Camera-type eye (tissue), 1 donor: ENCODE results near the gene HOXA7. TPM values are rescaled to one million over a fixed set of nuclear protein-coding genes. Genes with fewer than 3 reads are reported as not detected.

Experiments
- total RNA-seq: library from RNA; depleted of rRNA; stranded (reverse); fragments of >200 nt; gene quantifications from one replicate; pipeline ENCODE4 v1.2.3, GENCODE V29; 2014

HOXA7 gene
- not detected for total RNA-seq

GRCh38 chr7:27156508-27156898, at the start of gene HOXA7:
HOXA7 (minus strand) TSS chr7:27156675; CDS start chr7:27156545, 130 bp downstream.

DNA sequence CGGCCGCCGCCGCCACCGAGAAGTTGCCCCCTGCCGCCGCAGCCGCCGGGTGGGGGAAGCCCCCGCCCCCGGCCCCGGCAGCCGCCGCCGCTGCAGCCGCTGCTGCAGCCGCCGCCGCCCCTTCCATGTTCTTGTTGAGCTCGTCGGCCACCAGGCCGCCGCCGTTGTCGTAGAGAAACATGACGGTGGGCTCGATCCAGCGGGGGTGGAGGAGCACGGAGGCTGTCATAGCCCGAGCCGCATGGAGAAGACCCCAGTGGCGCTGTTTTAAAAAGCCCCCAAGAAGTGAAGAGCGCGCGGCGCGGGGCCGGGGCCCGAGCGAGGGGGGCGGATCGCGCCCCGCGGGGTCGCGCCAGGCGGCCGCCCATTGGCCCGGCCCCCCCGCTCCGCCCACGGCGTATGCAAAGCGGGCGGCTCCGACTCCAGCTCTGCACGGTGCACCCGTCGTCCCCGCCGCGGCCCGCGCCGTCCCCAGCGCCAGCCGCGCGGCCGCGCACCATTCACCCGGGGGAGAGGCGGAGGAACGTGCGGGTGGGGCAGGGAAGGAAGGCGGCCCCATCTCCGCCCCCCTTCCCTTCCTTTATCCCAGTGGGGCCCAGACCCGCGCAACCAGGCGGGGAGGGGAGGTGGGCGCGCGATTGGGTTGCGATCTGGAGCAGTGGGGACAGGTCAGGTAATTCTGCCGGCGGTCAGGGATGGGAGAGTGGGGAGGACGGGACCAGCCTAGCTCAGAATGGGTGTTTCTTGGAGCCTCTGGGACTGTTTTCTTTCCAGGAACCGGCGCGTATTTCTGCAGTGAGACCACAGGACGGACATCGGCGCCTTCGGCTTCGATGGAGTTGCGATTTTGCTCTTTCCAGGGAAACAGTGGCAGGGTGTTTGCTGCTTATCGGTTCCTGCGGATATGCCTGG, 43.6 kb upstream of the HOXA7 start, which contains the start of gene HOXA13:
Gene HOXA13 (minus strand): TSS at position 243 of the 912 bp plus-strand sequence. CDS start 14 bp downstream, at position 229.

GRCh38 chr7:27185013-27185853, 28.8 kb upstream of the HOXA7 start, which contains the start of gene HOXA11:
HOXA11 (minus strand) TSS chr7:27185232; CDS start chr7:27185144, 88 bp downstream.

GRCh38 chr7:27173956-27174873, 17.7 kb upstream of the HOXA7 start, which contains the start of gene HOXA10:
HOXA10 (minus strand) TSS chr7:27174320; CDS start chr7:27174306, 14 bp downstream.

GRCh38 chr7:27165089-27165995, 8.9 kb upstream of the HOXA7 start, which contains the start of gene HOXA9:
HOXA9 (minus strand) TSS chr7:27165537; CDS start chr7:27165457, 80 bp downstream.

DNA sequence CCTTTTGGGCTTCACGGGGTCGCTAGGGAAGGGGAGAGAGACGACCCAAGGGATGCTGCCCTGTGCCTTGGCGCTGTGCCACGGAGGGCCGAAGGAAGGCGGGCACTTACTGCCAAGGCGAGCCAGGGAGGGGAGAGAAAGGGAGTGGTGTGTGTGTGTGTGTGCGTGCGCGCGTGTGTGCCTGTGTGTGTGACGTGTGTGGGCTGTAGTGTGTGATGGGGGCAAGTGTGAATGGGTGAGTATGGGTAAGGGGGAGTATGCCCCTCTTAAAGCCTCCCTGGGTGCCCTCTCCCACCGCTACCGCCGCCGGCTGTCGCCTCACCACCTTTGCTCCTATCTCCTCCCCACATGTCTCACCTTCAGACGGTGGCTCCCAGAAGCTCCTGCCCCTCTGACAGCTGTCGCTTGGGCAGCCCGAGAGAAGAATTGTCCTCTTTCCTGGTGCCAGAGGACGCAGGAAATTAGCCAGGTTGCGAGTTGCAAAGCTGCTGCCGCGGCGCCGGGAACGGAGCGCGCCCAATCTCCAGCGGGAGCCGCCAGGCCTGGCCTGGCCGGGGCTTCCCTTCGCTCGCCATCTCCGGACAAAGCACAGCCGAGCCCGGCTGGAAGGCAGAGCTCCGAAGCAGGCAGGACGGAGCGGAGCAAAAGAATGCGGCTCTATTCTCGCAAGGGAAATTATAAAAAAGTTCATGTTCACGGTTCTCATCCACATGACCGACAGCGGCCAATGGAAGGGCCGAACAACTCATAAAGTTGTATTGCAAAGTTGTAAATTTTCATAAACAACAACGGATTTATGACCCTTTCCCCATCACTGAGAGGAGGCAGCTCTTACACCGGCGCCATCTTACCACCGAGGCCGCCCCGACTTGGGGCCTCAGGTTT, 4.3 kb downstream of the HOXA7 start, which contains the start of gene HOXA3:
Gene HOXA3 (minus strand): TSS at position 653 of the 885 bp plus-strand sequence. CDS start 41,943 bp downstream, outside the sequence.

DNA sequence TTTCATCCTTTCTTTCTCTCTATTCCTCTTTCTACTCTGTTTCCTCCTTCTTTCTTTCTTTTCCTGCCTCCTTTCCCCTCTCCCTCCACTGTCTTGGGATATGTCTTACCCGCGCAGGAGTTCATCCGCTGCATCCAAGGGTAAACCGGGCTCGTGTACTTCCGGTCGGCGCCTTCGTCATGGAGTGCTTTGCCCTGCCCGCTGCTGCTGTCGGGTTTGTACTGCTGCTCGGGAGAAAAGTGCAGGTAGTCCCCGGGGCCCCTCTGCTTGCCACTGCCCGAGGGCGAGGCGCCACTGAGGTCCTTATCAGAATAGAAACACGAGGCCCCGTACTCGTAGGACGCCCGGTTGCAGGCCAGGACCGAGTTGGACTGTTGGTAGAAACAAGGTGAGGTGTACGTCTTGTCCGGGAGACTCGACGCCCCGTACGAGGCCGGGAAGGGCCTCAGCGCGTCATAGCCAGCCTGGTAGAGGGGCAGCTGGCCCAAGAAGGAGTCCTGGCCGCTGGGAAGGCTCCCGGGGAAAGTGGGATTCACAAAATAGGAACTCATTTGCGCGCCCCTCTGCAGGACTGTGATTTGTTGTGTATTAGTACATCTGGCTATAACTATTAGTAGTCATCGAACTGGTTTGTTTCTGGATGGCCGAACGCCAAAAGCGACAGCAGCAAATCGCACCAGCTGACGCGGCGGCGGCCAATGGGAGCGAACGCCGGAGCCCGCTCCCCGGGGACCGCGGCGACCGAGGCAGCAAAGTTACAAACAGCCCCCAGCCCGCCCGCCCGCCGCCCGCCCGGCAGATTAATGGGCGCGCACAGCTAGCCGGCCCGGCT, 9.1 kb downstream of the HOXA7 start, which contains the start of gene HOXA6:
Gene HOXA6 (minus strand): TSS at position 576 of the 832 bp plus-strand sequence. CDS start 25 bp downstream, at position 551.

GRCh38 chr7:27143023-27143949, 13.2 kb downstream of the HOXA7 start, which contains the start of gene HOXA5:
HOXA5 (minus strand) TSS chr7:27143681; CDS start chr7:27143607, 74 bp downstream.

GRCh38 chr7:27130540-27131389, 25.7 kb downstream of the HOXA7 start, which contains the start of gene HOXA4:
HOXA4 (minus strand) TSS chr7:27130757; CDS start chr7:27130733, 24 bp downstream.

Other genes starting within 250 kb of the HOXA7 start
- 0.44 TPM for gene HOXA1, start 60.7 kb downstream of the HOXA7 start, total RNA-seq
- gene HOXA2, start 54.0 kb downstream of the HOXA7 start, total RNA-seq, result not detected
- gene HOXA4, start 25.9 kb downstream of the HOXA7 start, total RNA-seq, result not detected
- not detected for gene HOXA5, start 13.0 kb downstream of the HOXA7 start, total RNA-seq
- gene HOXA6, start 8.9 kb downstream of the HOXA7 start, total RNA-seq, result not detected
- gene HOXA3, start 4.1 kb downstream of the HOXA7 start, total RNA-seq, result not detected
- not detected for gene HOXA9, start 8.9 kb upstream of the HOXA7 start, total RNA-seq
- not detected for gene HOXA10, start 17.6 kb upstream of the HOXA7 start, total RNA-seq
- gene HOXA11, start 28.6 kb upstream of the HOXA7 start, total RNA-seq, result not detected
- gene HOXA13, start 43.4 kb upstream of the HOXA7 start, total RNA-seq, result 0.11 TPM
- gene EVX1, start 86.1 kb upstream of the HOXA7 start, total RNA-seq, result not detected